Ascending aorta (tissue), 2 donors: ENCODE measurements around the gene CCDC112. TPM values are rescaled to one million over a fixed set of nuclear protein-coding genes. Genes with fewer than 3 reads are reported as not detected.

Source experiments
- DNase-seq, 2 donors: peaks; one replicate each; pipeline ENCODE4 v3.0.0-alpha.2; 2019; ENCODE audit warnings: low spot score in 2 of 2
- H3K27ac ChIP-seq, 2 donors: fragments of 200-600 bp; sonication (generic); one replicate each; pipeline ENCODE4 v1.5.1; 2016 to 2017; ENCODE audit warnings: mild to moderate bottlenecking in 1 of 2
- H3K27me3 ChIP-seq: fragments of 200-600 bp; sonication (generic); one replicate; pipeline ENCODE4 v1.5.1; 2017
- H3K36me3 ChIP-seq, 2 donors: fragments of 200-600 bp; sonication (generic); one replicate each; pipeline ENCODE4 v1.5.1; 2016
- H3K4me1 ChIP-seq, 2 donors: fragments of 200-600 bp; sonication (generic); one replicate each; pipeline ENCODE4 v1.5.1; 2016 to 2017; ENCODE audit warnings: mild to moderate bottlenecking in 1 of 2
- H3K4me3 ChIP-seq, 2 donors: fragments of 200-600 bp; sonication (generic); one replicate each; pipeline ENCODE4 v1.5.1; 2016 to 2017; ENCODE audit warnings: mild to moderate bottlenecking in 1 of 2
- H3K9me3 ChIP-seq, 2 donors: fragments of 200-600 bp; sonication (generic); one replicate each; pipeline ENCODE4 v1.5.1; 2016
- intact Hi-C: fragments of 100-400 bp; cut with DNase I; formaldehyde crosslinking; loops from one replicate; pipeline ENCODE4 v1.15.1; 2023
- total RNA-seq: library from RNA; depleted of rRNA; stranded (reverse); fragments of >200 nt; gene quantifications from one replicate; pipeline ENCODE4 v1.1.0, GENCODE V29; 2016
- TF ChIP-seq, protein P1 (sequence below), 3 experiments: fragments of 200-600 bp in 2 of 3; fragments of 450-650 bp in 1 of 3; sonication (generic) in 2 of 3; IDR thresholded peaks; one replicate each; pipeline ENCODE4 v1.5.1; 2016 to 2019; ENCODE audit warnings: antibody characterized with exemption in 3 of 3, mild to moderate bottlenecking in 1 of 3, moderate library complexity in 1 of 3

CCDC112 gene
- total RNA-seq, 1 donor from 2014 or later = 10.4 TPM

GRCh38 chr5:115321309-115321708 lies 24.9 kb upstream of the CCDC112 start:
- TF ChIP-seq, protein P1, sequence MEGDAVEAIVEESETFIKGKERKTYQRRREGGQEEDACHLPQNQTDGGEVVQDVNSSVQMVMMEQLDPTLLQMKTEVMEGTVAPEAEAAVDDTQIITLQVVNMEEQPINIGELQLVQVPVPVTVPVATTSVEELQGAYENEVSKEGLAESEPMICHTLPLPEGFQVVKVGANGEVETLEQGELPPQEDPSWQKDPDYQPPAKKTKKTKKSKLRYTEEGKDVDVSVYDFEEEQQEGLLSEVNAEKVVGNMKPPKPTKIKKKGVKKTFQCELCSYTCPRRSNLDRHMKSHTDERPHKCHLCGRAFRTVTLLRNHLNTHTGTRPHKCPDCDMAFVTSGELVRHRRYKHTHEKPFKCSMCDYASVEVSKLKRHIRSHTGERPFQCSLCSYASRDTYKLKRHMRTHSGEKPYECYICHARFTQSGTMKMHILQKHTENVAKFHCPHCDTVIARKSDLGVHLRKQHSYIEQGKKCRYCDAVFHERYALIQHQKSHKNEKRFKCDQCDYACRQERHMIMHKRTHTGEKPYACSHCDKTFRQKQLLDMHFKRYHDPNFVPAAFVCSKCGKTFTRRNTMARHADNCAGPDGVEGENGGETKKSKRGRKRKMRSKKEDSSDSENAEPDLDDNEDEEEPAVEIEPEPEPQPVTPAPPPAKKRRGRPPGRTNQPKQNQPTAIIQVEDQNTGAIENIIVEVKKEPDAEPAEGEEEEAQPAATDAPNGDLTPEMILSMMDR (IDR thresholded peaks at IDR 0.05) = no peak
- intact Hi-C loops = no loop called here
- no peaks in the 10 kb centered on the region for H3K9me3 ChIP-seq
- no peak overlapping the region for H3K4me3 ChIP-seq
- H3K4me1 ChIP-seq = no peaks in the 10 kb centered on the region
- no peak for DNase-seq
- no peak overlapping the region for H3K27ac ChIP-seq
- H3K27me3 ChIP-seq = no peaks in the 10 kb centered on the region
- H3K36me3 ChIP-seq = no peaks in the 10 kb centered on the region

DNA sequence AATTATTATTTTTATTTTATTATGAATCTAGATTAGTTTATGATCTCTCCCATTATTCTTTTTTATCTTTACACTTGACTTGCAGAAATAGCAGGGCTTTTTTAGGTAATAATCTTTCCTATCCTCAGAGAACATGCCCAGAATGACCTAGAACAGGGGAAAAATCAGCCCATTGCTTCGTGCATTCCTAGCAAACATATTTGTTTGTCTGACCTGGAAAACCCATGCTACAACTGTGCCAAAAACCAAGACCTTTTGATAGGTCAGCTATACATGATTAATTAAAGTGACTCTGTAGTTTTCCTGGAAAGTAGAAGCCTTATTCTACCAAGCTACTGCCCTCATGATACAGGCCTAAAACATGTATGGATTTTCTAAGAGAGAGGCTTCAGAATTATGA lies 24.1 kb upstream of the CCDC112 start:
- Histone ChIP-seq H3K27ac (no peak overlapping the region), H3K36me3 (no peaks in the 10 kb centered on the region), H3K4me3 (no peak overlapping the region), H3K27me3 (no peaks in the 10 kb centered on the region), H3K4me1 (no peaks in the 10 kb centered on the region), H3K9me3 (no peaks in the 10 kb centered on the region)
- TF ChIP-seq, protein P1 (IDR thresholded peaks at IDR 0.05) = no peak
- intact Hi-C loops = no loop called here
- DNase-seq = no peak

- intact Hi-C loops = no loop called here
- Histone ChIP-seq H3K36me3 (no peaks in the 10 kb centered on the region), H3K4me3 (no peak overlapping the region), H3K9me3 (no peaks in the 10 kb centered on the region), H3K4me1 (no peaks in the 10 kb centered on the region), H3K27ac (no peak overlapping the region), H3K27me3 (no peaks in the 10 kb centered on the region)
- TF ChIP-seq, protein P1 (IDR thresholded peaks at IDR 0.05) = no peak
- no peak for DNase-seq
These were observed 23.6 kb upstream of the CCDC112 start for GRCh38 chr5:115320006-115320405.

DNA sequence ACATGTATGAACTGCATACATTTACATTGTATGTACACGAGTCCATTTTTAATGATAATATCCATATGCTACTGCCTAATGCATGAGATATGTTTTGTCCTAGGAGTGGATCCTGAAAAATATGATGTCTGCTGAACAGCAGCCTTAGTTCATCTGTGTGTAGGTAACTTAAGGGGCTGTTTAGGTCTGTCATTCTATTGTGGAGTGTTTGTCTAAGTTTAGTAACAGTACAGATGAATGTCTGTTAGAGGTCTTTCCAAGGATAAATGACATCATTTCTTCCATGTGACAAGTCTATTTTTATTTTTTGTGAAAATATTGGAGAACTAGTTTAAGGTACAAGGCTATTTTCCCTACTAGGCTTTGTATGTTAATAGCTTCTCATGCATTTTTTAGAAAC lies 22.6 kb upstream of the CCDC112 start:
- Histone ChIP-seq H3K4me1 (no peaks in the 10 kb centered on the region), H3K36me3 (no peaks in the 10 kb centered on the region), H3K9me3 (no peaks in the 10 kb centered on the region), H3K4me3 (no peak overlapping the region), H3K27me3 (no peaks in the 10 kb centered on the region), H3K27ac (no peak overlapping the region)
- TF ChIP-seq, protein P1 (IDR thresholded peaks at IDR 0.05) = no peak
- DNase-seq = no peak
- intact Hi-C loops = no loop called here

DNA sequence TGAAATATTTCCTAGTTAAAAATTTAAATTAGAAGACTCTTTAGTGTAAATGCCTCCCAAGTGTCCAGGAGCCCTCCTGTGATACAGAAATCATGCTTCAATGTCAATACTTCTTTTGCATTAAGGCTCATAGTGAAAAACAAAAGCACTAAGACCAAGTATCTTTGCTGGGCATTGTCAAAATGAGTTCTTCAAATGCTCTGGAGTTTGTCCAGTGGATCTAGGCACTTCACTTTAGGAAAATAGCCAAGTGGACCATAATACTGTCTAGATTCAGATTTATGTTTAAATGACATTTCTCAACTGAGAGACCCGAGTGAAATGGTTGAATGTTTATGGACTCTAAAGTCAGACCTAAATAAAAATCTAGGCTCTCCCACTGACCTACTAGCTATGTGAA lies 21.3 kb upstream of the CCDC112 start:
- TF ChIP-seq, protein P1 (IDR thresholded peaks at IDR 0.05) = no peak
- Histone ChIP-seq H3K27me3 (no peaks in the 10 kb centered on the region), H3K36me3 (no peaks in the 10 kb centered on the region), H3K27ac (no peak overlapping the region), H3K4me1 (no peaks in the 10 kb centered on the region), H3K4me3 (no peak overlapping the region), H3K9me3 (no peaks in the 10 kb centered on the region)
- no peak for DNase-seq
- intact Hi-C loops = no loop called here

DNA sequence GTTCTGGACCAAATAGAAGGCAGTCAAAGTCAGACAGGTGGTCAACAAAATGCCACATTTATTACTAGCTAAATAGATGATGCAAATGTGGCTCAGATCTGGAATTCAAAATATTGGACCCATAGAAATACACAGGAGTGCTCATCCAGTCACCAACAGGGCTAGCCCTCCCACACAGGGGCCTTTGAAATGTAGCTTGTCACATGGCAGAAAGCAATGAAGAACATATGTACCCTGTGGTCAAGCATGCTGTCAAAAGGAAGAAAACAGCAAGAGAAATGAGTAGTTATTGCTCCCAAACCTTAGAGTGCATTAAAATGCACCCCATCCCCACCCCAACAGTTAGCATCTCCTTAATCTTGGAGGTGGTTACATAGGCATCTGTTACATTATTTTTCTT lies 20.9 kb upstream of the CCDC112 start:
- intact Hi-C loops = no loop called here
- H3K4me3 ChIP-seq = no peak overlapping the region
- H3K27ac ChIP-seq = no peak overlapping the region
- no peaks in the 10 kb centered on the region for H3K36me3 ChIP-seq
- no peaks in the 10 kb centered on the region for H3K9me3 ChIP-seq
- TF ChIP-seq, protein P1 (IDR thresholded peaks at IDR 0.05) = no peak
- no peaks in the 10 kb centered on the region for H3K4me1 ChIP-seq
- no peaks in the 10 kb centered on the region for H3K27me3 ChIP-seq
- DNase-seq = no peak
